HepG2 (cell line): ENCODE measurements around the gene PLEKHH3. TPM values are rescaled to one million over a fixed set of nuclear protein-coding genes. Genes with fewer than 3 reads are reported as not detected.

Experiments used
- ATAC-seq: fragments of 200-7000 bp; cut with Tn5 transposase; 3 replicates; pipeline ENCODE4 v1.9.1; 2020; ENCODE audit warnings: mild to moderate bottlenecking, moderate library complexity
- BruUV-seq: library from RNA; stranded (reverse); fragments of 400-500 nt; replicated peaks from 2 replicates; lab custom pipeline; 2021; lab: Mats Ljungman, UMichigan
- CTCF ChIA-PET: fragments of 300-600 bp; formaldehyde crosslinking; extraction: SDS; loops from one replicate; lab custom pipeline; 2021; ENCODE audit warnings: low total read pairs, inconsistent platforms, low intra/inter-chr PET ratio; lab: Yijun Ruan, JAX
- POLR2A ChIA-PET: fragments of 350-600 bp; sonication (Branson Sonifier 250); formaldehyde crosslinking; loops from one replicate; lab custom pipeline; 2020; ENCODE audit warnings: antibody characterized with exemption, inconsistent platforms; lab: Yijun Ruan, JAX
- DNase-seq: peaks from one replicate; pipeline ENCODE4 v3.0.0-alpha.2; 2015; ENCODE audit warnings: low spot score
- FAIRE-seq: peaks from 3 replicates; lab custom pipeline; 2011; peaks lifted over from hg19 to GRCh38; lab: Jason Lieb, UNC
- H2AFZ ChIP-seq: one replicate; pipeline ENCODE4 v1.6.1; 2011; ENCODE audit warnings: low read length, inconsistent platforms
- H3K27ac ChIP-seq: fragments of 300-600 bp; 3 replicates; pipeline ENCODE4 v1.8.0; 2011; ENCODE audit warnings: mixed run types, mild to moderate bottlenecking, mixed read lengths, low read length, inconsistent platforms; ENCODE audit not compliant: insufficient read depth; ENCODE audit errors: extremely low read length
- H3K27me3 ChIP-seq, 2 experiments: fragments of 200-600 bp in 1 of 2; 2 replicates in 1 of 2; 3 replicates in 1 of 2; pipeline versions ENCODE4 v1.6.0 to v1.8.0; 2011; ENCODE audit warnings: low read length in 2 of 2, mild to moderate bottlenecking in 2 of 2, moderate library complexity in 2 of 2, inconsistent platforms in 1 of 2; ENCODE audit not compliant: insufficient read depth in 2 of 2, control insufficient read depth in 1 of 2
- H3K36me3 ChIP-seq, 2 experiments: fragments of 200-600 bp in 1 of 2; replicated peaks in 1 of 2; 2 replicates in 1 of 2; 3 replicates in 1 of 2; pipeline versions ENCODE4 v1.5.1 to v1.8.0; 2011; ENCODE audit warnings: low read length in 2 of 2, inconsistent platforms in 1 of 2; ENCODE audit not compliant: insufficient read depth in 2 of 2, control insufficient read depth in 1 of 2
- H3K4me1 ChIP-seq: 2 replicates; pipeline ENCODE4 v1.5.1; 2012; ENCODE audit warnings: low read length, inconsistent platforms; ENCODE audit not compliant: insufficient read depth
- H3K4me2 ChIP-seq: 2 replicates; pipeline ENCODE4 v1.6.0; 2011; ENCODE audit warnings: low read depth, low read length, inconsistent platforms
- H3K4me3 ChIP-seq, 3 experiments: fragments of 200-600 bp in 1 of 3; sonication (generic), shearing (Covaris generic) in 1 of 3; replicated peaks in 1 of 3; 2 replicates each; pipeline ENCODE4 v1.5.1; 2011 to 2016; ENCODE audit warnings: low read length in 3 of 3, inconsistent platforms in 2 of 3, low read depth in 2 of 3, mild to moderate bottlenecking in 2 of 3, control low read depth in 1 of 3, mixed read lengths in 1 of 3; ENCODE audit not compliant: insufficient read depth in 1 of 3
- H3K79me2 ChIP-seq: one replicate; pipeline ENCODE4 v1.6.1; 2011; ENCODE audit warnings: low read length, inconsistent platforms; ENCODE audit not compliant: insufficient read depth
- H3K9ac ChIP-seq: 2 replicates; pipeline ENCODE4 v1.6.0; 2011; ENCODE audit warnings: mild to moderate bottlenecking, low read depth, low read length, inconsistent platforms; ENCODE audit not compliant: insufficient read depth
- H3K9me3 ChIP-seq: 2 replicates; pipeline ENCODE4 v1.5.1; 2012; ENCODE audit warnings: mild to moderate bottlenecking, low read length
- H4K20me1 ChIP-seq: 2 replicates; pipeline ENCODE4 v1.6.0; 2011; ENCODE audit warnings: inconsistent platforms, mild to moderate bottlenecking, low read length, moderate library complexity; ENCODE audit not compliant: insufficient read depth
- ATM ChIP-seq: fragments of 450-650 bp; IDR thresholded peaks from 2 replicates; pipeline ENCODE4 v1.7.1; 2017; ENCODE audit warnings: mild to moderate bottlenecking, borderline replicate concordance
- CREB1 ChIP-seq, 2 experiments: fragments of 450-650 bp in 1 of 2; IDR thresholded peaks; 2 replicates each; pipeline ENCODE4 v1.6.1; 2016 to 2017; ENCODE audit warnings: control low read depth in 1 of 2, mild to moderate bottlenecking in 1 of 2, missing compliant biosample characterization in 1 of 2, missing genetic modification characterization in 1 of 2
- FOXK1 ChIP-seq: sonication (generic); formaldehyde crosslinking; IDR thresholded peaks from 2 replicates; pipeline ENCODE4 v1.4.0; 2020; ENCODE audit warnings: low read depth, missing genetic modification reagents, borderline replicate concordance
- XBP1 ChIP-seq: sonication (generic); formaldehyde crosslinking; IDR thresholded peaks from 2 replicates; pipeline ENCODE4 v1.5.0; 2020; ENCODE audit warnings: missing genetic modification reagents
- ZNF510 ChIP-seq: sonication (generic); formaldehyde crosslinking; IDR thresholded peaks from 2 replicates; pipeline ENCODE4 v1.4.0; 2020; ENCODE audit warnings: low read depth, mild to moderate bottlenecking, missing genetic modification reagents
- ZNF572 ChIP-seq: sonication (generic); formaldehyde crosslinking; IDR thresholded peaks from 2 replicates; pipeline ENCODE4 v1.5.1; 2020; ENCODE audit warnings: mild to moderate bottlenecking, missing genetic modification reagents
- ZNF747 ChIP-seq: sonication (generic); formaldehyde crosslinking; IDR thresholded peaks from 2 replicates; pipeline ENCODE4 v1.8.1; 2023; ENCODE audit warnings: missing genetic modification reagents, mild to moderate bottlenecking, borderline replicate concordance
- WGBS: methylation state at CpG from one replicate; pipeline ENCODE4 v1.1.6; 2017; ENCODE audit warnings: low lambda C conversion rate; 5-methylcytosine and 5-hydroxymethylcytosine counted together
- in situ Hi-C: cut with HindIII; loops from 2 replicates; pipeline ENCODE4 v1.10.0; 2017; ENCODE audit warnings: low pct_unique_long_range_greater_than_20kb; ENCODE audit not compliant: extremely low pct_ligation_motif_present
- intact Hi-C: fragments of 100-400 bp; cut with micrococcal nuclease; formaldehyde crosslinking; loops from one replicate; pipeline ENCODE4 v1.10.0; 2022; ENCODE audit not compliant: unreplicated experiment
- polyA plus RNA-seq, 8 experiments: library from polyadenylated mRNA; depleted of rRNA in 3 of 8; stranded (reverse) in 7 of 8; unstranded in 1 of 8; fragments of >200 nt; fragmentation: Illumina TruSeq in 4 of 8; extraction: Trizol in 4 of 8; gene quantifications; 2 replicates each; pipeline versions ENCODE4 v1.2.1 to v1.2.3, GENCODE V29; 2011 to 2016; ENCODE audit warnings: low read depth in 4 of 8, missing spikeins in 1 of 8, mixed read lengths in 1 of 8; ENCODE audit not compliant: insufficient read depth in 1 of 8
- total RNA-seq, 5 experiments: library from RNA; depleted of rRNA; stranded (reverse); fragments of >200 nt; fragmentation: Illumina TruSeq; extraction: Trizol; gene quantifications; 2 replicates each; pipeline ENCODE4 v1.2.3, GENCODE V29; 2016; ENCODE audit warnings: low read depth in 1 of 5
- TF ChIP-seq, protein P1 (sequence below): sonication (generic); formaldehyde crosslinking; IDR thresholded peaks from 2 replicates; pipeline ENCODE4 v1.4.0; 2020; ENCODE audit warnings: mild to moderate bottlenecking, missing genetic modification reagents
- TF ChIP-seq, protein P2 (sequence below): sonication (generic); formaldehyde crosslinking; IDR thresholded peaks from 2 replicates; pipeline ENCODE4 v1.8.0; 2022; ENCODE audit warnings: mild to moderate bottlenecking, missing genetic modification reagents, moderate library complexity

The PLEKHH3 gene
- total and polyA plus RNA-seq, 2 of the 13 experiments (the other 11 are each of a cell fraction or from before 2014, with no cell fraction given): 6.0 to 19.9 TPM

DNA sequence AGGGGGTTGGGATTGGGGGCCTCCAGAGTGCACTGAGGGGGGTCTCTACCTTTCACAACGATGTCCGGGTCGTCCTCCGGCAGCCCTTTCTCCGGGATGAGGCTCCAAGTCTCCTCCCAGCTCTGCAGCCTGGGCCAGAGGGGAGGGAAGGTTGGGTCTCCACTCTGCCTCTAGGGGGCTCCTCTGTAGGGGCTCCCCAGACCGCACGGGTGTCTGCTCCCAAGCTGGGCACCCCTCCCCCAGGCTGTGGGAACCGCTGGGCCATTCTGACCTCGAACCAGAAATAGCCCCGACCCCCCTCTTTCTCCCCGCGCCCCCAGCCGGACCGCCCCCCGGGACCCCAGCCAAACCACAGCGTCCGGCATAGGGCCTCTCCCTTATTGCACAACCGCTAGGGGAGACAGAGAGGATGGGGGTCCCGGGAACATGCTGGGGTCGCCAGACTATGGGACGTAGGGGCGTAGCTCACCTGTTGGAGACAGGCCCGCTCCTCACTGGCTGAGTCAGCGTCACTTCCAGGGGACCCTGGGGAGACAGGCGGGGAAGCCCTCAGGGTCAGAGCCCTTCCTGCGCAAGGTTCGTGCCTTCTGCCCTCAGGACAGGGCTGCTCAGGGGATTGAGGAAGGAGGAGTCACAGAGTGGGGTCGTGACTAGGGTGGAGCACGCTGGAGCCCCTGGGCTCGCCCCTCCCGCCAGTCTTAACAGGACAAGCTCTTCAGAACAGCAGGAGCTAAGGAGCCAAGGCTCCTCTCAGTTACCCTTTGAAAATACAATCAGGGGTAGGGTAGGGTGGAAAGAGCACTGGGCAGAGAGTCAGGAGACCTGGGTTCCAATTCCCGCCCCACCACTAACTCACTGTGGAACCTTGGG lies 2.7 kb downstream of the PLEKHH3 start (continued):
- TF ChIP-seq, protein P1, sequence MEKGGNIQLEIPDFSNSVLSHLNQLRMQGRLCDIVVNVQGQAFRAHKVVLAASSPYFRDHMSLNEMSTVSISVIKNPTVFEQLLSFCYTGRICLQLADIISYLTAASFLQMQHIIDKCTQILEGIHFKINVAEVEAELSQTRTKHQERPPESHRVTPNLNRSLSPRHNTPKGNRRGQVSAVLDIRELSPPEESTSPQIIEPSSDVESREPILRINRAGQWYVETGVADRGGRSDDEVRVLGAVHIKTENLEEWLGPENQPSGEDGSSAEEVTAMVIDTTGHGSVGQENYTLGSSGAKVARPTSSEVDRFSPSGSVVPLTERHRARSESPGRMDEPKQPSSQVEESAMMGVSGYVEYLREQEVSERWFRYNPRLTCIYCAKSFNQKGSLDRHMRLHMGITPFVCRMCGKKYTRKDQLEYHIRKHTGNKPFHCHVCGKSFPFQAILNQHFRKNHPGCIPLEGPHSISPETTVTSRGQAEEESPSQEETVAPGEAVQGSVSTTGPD (CRISPR knock-in tag): no peak
- TF ChIP-seq ZNF572 (CRISPR knock-in tag): no peak

DNA sequence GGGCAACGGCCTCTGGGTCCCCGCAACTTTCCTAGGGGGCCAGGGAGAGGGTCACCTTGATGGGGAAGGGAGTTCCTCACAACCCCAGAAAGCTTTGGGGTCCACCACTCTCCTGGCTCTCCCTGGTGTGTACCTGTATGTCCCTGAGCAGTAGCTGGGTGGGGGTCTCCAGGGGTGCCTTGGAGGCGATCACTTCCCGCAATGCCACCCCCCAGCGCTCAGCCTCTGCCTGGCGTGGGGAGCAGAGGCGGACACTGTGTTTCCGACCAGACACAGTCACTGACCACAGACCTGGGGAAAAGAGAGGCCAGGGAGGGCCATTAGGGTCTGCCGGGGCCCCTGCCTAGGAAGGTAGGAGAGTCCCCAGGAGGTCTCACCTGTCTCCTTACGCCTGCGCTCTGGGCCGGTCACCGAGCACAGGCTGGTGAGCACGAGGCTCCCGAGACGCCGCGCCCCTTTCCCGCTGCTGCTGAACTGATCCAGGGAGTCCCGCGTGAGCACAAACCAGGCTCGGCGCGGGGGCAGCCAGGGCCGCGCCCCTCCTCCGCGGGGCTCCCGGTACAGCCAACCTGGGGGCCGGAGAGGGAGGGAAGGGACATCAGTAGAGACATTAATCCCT lies 3.4 kb downstream of the PLEKHH3 start:
- Histone ChIP-seq H3K4me1 (peaks cover 21% of the 10 kb centered on the region), H3K27me3 (no peaks in the 10 kb centered on the region), H4K20me1 (no peaks in the 10 kb centered on the region; the same call in 1 of the 2 replicates), H3K4me3 (no peak overlapping the region), H3K4me2 (no peak overlapping the region), H3K79me2 (peaks cover 22% of the 10 kb centered on the region), H3K9ac (no peak overlapping the region), H3K36me3 (peaks cover 11 to 46% of the 10 kb centered on the region in 2 experiments), H2AFZ (no peak overlapping the region), H3K9me3 (no peaks in the 10 kb centered on the region), H3K27ac (no peak overlapping the region)
- CTCF ChIA-PET: no interaction called here
- intact Hi-C loops: no loop called here
- WGBS: 98% methylated on average over 19 of the region's 30 CpGs
- in situ Hi-C loops: no loop called here
- POLR2A ChIA-PET: interaction anchor here (0.6 to 6.3 kb wide), 4 partner anchors 10 to 68 kb away, joined by 3 to 65 read pairs (median 3); partner anchors contain the start of genes RETREG3, TUBG1 and TUBG2
- ATAC-seq (no peak), DNase-seq (no peak), FAIRE-seq (no peak)
- BruUV-seq: no TSS peak
- no peak for TF ChIP-seq XBP1
- no peak for TF ChIP-seq FOXK1 (CRISPR knock-in tag)
- TF ChIP-seq ZNF747 (CRISPR knock-in tag): no peak
- TF ChIP-seq ATM: no peak
- TF ChIP-seq ZNF510 (CRISPR knock-in tag): no peak
- TF ChIP-seq CREB1 (IDR thresholded peaks at IDR 0.05): no peak
- TF ChIP-seq CREB1 (CRISPR knock-in tag; IDR thresholded peaks at IDR 0.05): no peak
- TF ChIP-seq, protein P2, sequence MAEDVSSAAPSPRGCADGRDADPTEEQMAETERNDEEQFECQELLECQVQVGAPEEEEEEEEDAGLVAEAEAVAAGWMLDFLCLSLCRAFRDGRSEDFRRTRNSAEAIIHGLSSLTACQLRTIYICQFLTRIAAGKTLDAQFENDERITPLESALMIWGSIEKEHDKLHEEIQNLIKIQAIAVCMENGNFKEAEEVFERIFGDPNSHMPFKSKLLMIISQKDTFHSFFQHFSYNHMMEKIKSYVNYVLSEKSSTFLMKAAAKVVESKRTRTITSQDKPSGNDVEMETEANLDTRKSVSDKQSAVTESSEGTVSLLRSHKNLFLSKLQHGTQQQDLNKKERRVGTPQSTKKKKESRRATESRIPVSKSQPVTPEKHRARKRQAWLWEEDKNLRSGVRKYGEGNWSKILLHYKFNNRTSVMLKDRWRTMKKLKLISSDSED: no peak
